HCT116 (cell line): ENCODE data around the gene NUDT8. TPM values are rescaled to one million over a fixed set of nuclear protein-coding genes. Genes with fewer than 3 reads are reported as not detected.

ENCODE experiments used
- ATAC-seq: fragments of 200-7000 bp; cut with Tn5 transposase; 2 replicates; pipeline ENCODE4 v1.9.1; 2020; ENCODE audit warnings: mild to moderate bottlenecking, moderate library complexity
- BruUV-seq: library from RNA; stranded (reverse); fragments of 400-500 nt; replicated peaks from 2 replicates; lab custom pipeline; 2021; lab: Mats Ljungman, UMichigan
- CTCF ChIA-PET: fragments of 300-600 bp; sonication (Branson Sonifier 250); formaldehyde crosslinking; loops from one replicate; lab custom pipeline; 2021; ENCODE audit warnings: antibody characterized with exemption; lab: Charles Lee
- POLR2A ChIA-PET: fragments of 300-600, 350-600 bp; sonication (Branson Sonifier 250); formaldehyde crosslinking; loops from one replicate; lab custom pipeline; 2021; ENCODE audit warnings: antibody characterized with exemption; lab: Charles Lee
- RAD21 ChIA-PET, 2 experiments: fragments of 300-600 bp; sonication (Branson Sonifier 250); formaldehyde crosslinking; loops; one replicate each; lab custom pipeline; 2023; ENCODE audit warnings: low total read pairs in 2 of 2; ENCODE audit not compliant: uncharacterized antibody in 2 of 2, unreplicated experiment in 2 of 2, low non-redundant PET in 1 of 2; lab: Charles Lee
- DNase-seq: peaks from one replicate; pipeline ENCODE4 v3.0.0-alpha.2; 2010; ENCODE audit warnings: low read depth, low spot score
- H2AFZ ChIP-seq: fragments of 200-600 bp; shearing (Covaris generic), sonication (generic); 2 replicates; pipeline ENCODE4 v1.6.1; 2017; ENCODE audit warnings: low read depth, mixed run types, mixed read lengths, antibody characterized with exemption, low read length; ENCODE audit not compliant: poor library complexity, severe bottlenecking
- H3K27ac ChIP-seq: 2 replicates; pipeline ENCODE4 v1.5.1; 2012; ENCODE audit warnings: low read depth, low read length
- H3K27me3 ChIP-seq: fragments of 200-600 bp; sonication (generic); 2 replicates; pipeline ENCODE4 v1.6.1; 2016; ENCODE audit warnings: mixed run types, low read length, mixed read lengths; ENCODE audit not compliant: insufficient read depth
- H3K36me3 ChIP-seq, 2 experiments: fragments of 200-500 bp in 1 of 2; fragments of 200-600 bp in 1 of 2; sonication (Bioruptor generic) in 1 of 2; sonication (generic) in 1 of 2; 2 replicates each; pipeline versions ENCODE4 v1.5.1 to v1.6.1; 2014 to 2016; ENCODE audit warnings: low read length in 2 of 2, inconsistent platforms in 1 of 2, mixed read lengths in 1 of 2, mixed run types in 1 of 2; ENCODE audit not compliant: insufficient read depth in 2 of 2, control insufficient read depth in 1 of 2
- H3K4me1 ChIP-seq, 2 experiments: fragments of 200-600 bp in 1 of 2; sonication (generic) in 1 of 2; 2 replicates each; pipeline versions ENCODE4 v1.5.1 to v1.6.1; 2012 to 2017; ENCODE audit warnings: low read length in 2 of 2, inconsistent platforms in 1 of 2, mild to moderate bottlenecking in 1 of 2, mixed read lengths in 1 of 2, mixed run types in 1 of 2, moderate library complexity in 1 of 2; ENCODE audit not compliant: insufficient read depth in 2 of 2, control insufficient read depth in 1 of 2
- H3K4me2 ChIP-seq: fragments of 200-600 bp; sonication (generic); 2 replicates; pipeline ENCODE4 v1.6.1; 2017; ENCODE audit warnings: mixed run types, low read length, mixed read lengths
- H3K4me3 ChIP-seq, 2 experiments: fragments of 200-600 bp in 1 of 2; sonication (generic) in 1 of 2; replicated peaks in 1 of 2; 2 replicates each; pipeline ENCODE4 v1.5.1; 2011 to 2016; ENCODE audit warnings: low read length in 2 of 2, control low read depth in 1 of 2, low read depth in 1 of 2, mild to moderate bottlenecking in 1 of 2, mixed read lengths in 1 of 2, mixed run types in 1 of 2
- H3K79me2 ChIP-seq: fragments of 200-600 bp; sonication (generic); 2 replicates; pipeline ENCODE4 v1.6.1; 2017; ENCODE audit warnings: mild to moderate bottlenecking, mixed run types, low read length, moderate library complexity, mixed read lengths; ENCODE audit not compliant: insufficient read depth
- H3K9ac ChIP-seq: fragments of 200-600 bp; sonication (generic); 2 replicates; pipeline ENCODE4 v1.6.1; 2016; ENCODE audit warnings: low read length, mixed read lengths
- H3K9me2 ChIP-seq: fragments of 200-600 bp; sonication (generic), shearing (Covaris generic); 2 replicates; pipeline ENCODE4 v1.6.1; 2017; ENCODE audit warnings: mixed run types, mild to moderate bottlenecking, moderate library complexity; ENCODE audit not compliant: insufficient read depth
- H3K9me3 ChIP-seq, 2 experiments: fragments of 200-500 bp in 1 of 2; fragments of 200-600 bp in 1 of 2; sonication (Bioruptor generic) in 1 of 2; sonication (generic) in 1 of 2; 2 replicates each; pipeline ENCODE4 v1.6.1; 2014 to 2017; ENCODE audit warnings: low read length in 2 of 2, mixed read lengths in 2 of 2, inconsistent platforms in 1 of 2, low read depth in 1 of 2, mild to moderate bottlenecking in 1 of 2, mixed run types in 1 of 2, moderate library complexity in 1 of 2; ENCODE audit not compliant: control insufficient read depth in 1 of 2, insufficient read depth in 1 of 2
- H4K20me1 ChIP-seq: fragments of 200-600 bp; sonication (generic), shearing (Covaris generic); 2 replicates; pipeline ENCODE4 v1.6.1; 2017; ENCODE audit warnings: mixed run types, mild to moderate bottlenecking, moderate library complexity; ENCODE audit not compliant: insufficient read depth
- CBX3 ChIP-seq: IDR thresholded peaks from 2 replicates; pipeline ENCODE4 v1.6.1; 2012; ENCODE audit warnings: low read depth
- EGR1 ChIP-seq: IDR thresholded peaks from 2 replicates; pipeline ENCODE4 v1.6.1; 2012; ENCODE audit warnings: low read depth
- EZH2 ChIP-seq: fragments of 200-600 bp; sonication (generic); IDR thresholded peaks from 2 replicates; pipeline ENCODE4 v1.6.1; 2017; ENCODE audit warnings: antibody characterized with exemption, mixed run types
- FOSL1 ChIP-seq: IDR thresholded peaks from 2 replicates; pipeline ENCODE4 v1.6.1; 2012; ENCODE audit warnings: low read depth
- MAX ChIP-seq: IDR thresholded peaks from 2 replicates; pipeline ENCODE4 v1.6.1; 2012
- SIN3A ChIP-seq: IDR thresholded peaks from 2 replicates; pipeline ENCODE4 v1.6.1; 2012; ENCODE audit warnings: low read depth
- SRF ChIP-seq: IDR thresholded peaks from 2 replicates; pipeline ENCODE4 v1.6.1; 2012; ENCODE audit warnings: low read depth
- ZFX ChIP-seq: fragments of 450-650 bp; IDR thresholded peaks from 2 replicates; pipeline ENCODE4 v1.6.1; 2017
- intact Hi-C: fragments of 100-400 bp; cut with micrococcal nuclease; formaldehyde crosslinking; loops from 2 replicates; pipeline ENCODE4 v1.10.0; 2022
- total RNA-seq: library from RNA; stranded (reverse); gene quantifications from one replicate; pipeline ENCODE4 v1.2.1, GENCODE V29; 2021; ENCODE audit not compliant: unreplicated experiment

The NUDT8 gene
- total RNA-seq, 1 experiment from 2014 or later, result 18.7 TPM

GRCh38 chr11:67649634-67650510 lies 20.1 kb upstream of the NUDT8 start (continued):
- TF ChIP-seq CBX3, result no peak
- TF ChIP-seq SRF, result no peak

GRCh38 chr11:67648796-67649613 lies 19.3 kb upstream of the NUDT8 start:
- TF ChIP-seq SIN3A, result no peak
- TF ChIP-seq MAX, result no peak
- no peak for TF ChIP-seq EGR1
- no peak for TF ChIP-seq FOSL1
- no peak for TF ChIP-seq EZH2
- TF ChIP-seq ZFX, result no peak
- H3K9me3 ChIP-seq, result no peaks in the 10 kb centered on the region
- DNase-seq (no peak), ATAC-seq (no peak)
- ChIA-PET RAD21 (no interaction called here), CTCF (interaction anchor here (0.8 to 2.0 kb wide), 2 partner anchors 11 to 35 kb away, joined by 3 to 10 read pairs; no protein-coding TSS in a partner anchor), POLR2A (no interaction called here)
- H3K79me2 ChIP-seq, result no peaks in the 10 kb centered on the region
- no peaks in the 10 kb centered on the region for H3K9me2 ChIP-seq
- BruUV-seq, result no TSS peak
- intact Hi-C loops, result loop anchor here (10.0 kb wide), 1 partner anchor 156 kb away; no protein-coding TSS in a partner anchor
- H3K36me3 ChIP-seq, result no peaks in the 10 kb centered on the region
- H3K27ac ChIP-seq, result no peak overlapping the region
- no peak overlapping the region for H3K9ac ChIP-seq
- H3K4me2 ChIP-seq, result no peak overlapping the region
- H4K20me1 ChIP-seq, result no peaks in the 10 kb centered on the region
- peaks cover 2 to 17% of the 10 kb centered on the region in 2 experiments; a peak in 3 of 4 replicates for H3K4me1 ChIP-seq
- no peaks in the 10 kb centered on the region for H3K27me3 ChIP-seq
- no peak overlapping the region for H3K4me3 ChIP-seq
- H2AFZ ChIP-seq, result no peak overlapping the region
